HG02610 (cell line): ENCODE measurements around the gene DNAH10.
"Not testable (repeated sequence)": the region's sequence is repeated elsewhere in the genome, so short reads cannot be mapped to it uniquely, and the experiment has no call there.

ENCODE experiments used
- ATAC-seq: cut with Tn5 transposase; IDR thresholded peaks from one replicate; pipeline ENCODE4 v1.9.1; 2021; ENCODE audit warnings: mild to moderate bottlenecking, moderate library complexity; ENCODE audit not compliant: unreplicated experiment

Gene DNAH10

GRCh38 chr12:123945287-123946151 is 183.4 kb downstream of the DNAH10 start:
- ATAC-seq: no peak

GRCh38 chr12:123946152-123946515 is 184.0 kb downstream of the DNAH10 start:
- ATAC-seq: no peak

- ATAC-seq: not testable (repeated sequence)
These were observed 184.7 kb downstream of the DNAH10 start for GRCh38 chr12:123946516-123947505.

GRCh38 chr12:123947531-123947930 is 185.4 kb downstream of the DNAH10 start:
- not testable (repeated sequence) for ATAC-seq

GRCh38 chr12:123948401-123948795 is 186.3 kb downstream of the DNAH10 start:
- ATAC-seq: no peak

GRCh38 chr12:123948796-123949769 is 187.0 kb downstream of the DNAH10 start:
- ATAC-seq: no peak

GRCh38 chr12:123949770-123950165 is 187.7 kb downstream of the DNAH10 start:
- ATAC-seq: no peak

GRCh38 chr12:123950476-123951349 is 188.6 kb downstream of the DNAH10 start:
- ATAC-seq: no peak

GRCh38 chr12:123951467-123951866 is 189.4 kb downstream of the DNAH10 start:
- no peak for ATAC-seq

GRCh38 chr12:123952037-123952436 is 189.9 kb downstream of the DNAH10 start:
- no peak for ATAC-seq

- ATAC-seq: no peak
These were observed 192.7 kb downstream of the DNAH10 start for GRCh38 chr12:123954647-123955350.

GRCh38 chr12:123956249-123956648 is 194.1 kb downstream of the DNAH10 start:
- no peak for ATAC-seq

- ATAC-seq: no peak
These were observed 195.1 kb downstream of the DNAH10 start for GRCh38 chr12:123957196-123957595.

- no peak for ATAC-seq
These were observed 196.4 kb downstream of the DNAH10 start for GRCh38 chr12:123958462-123958861.

GRCh38 chr12:123958876-123959275 is 196.8 kb downstream of the DNAH10 start:
- ATAC-seq: no peak

- ATAC-seq: no peak
These were observed 198.1 kb downstream of the DNAH10 start for GRCh38 chr12:123960029-123960735.

GRCh38 chr12:123960856-123961255 is 198.8 kb downstream of the DNAH10 start:
- ATAC-seq: no peak
